GM12873 (cell line): ENCODE data around the gene PHF21B.

ENCODE experiments used
- CTCF ChIP-seq: IDR thresholded peaks from 2 replicates; pipeline ENCODE4 v1.5.1; 2012; ENCODE audit warnings: low read depth, mild to moderate bottlenecking, moderate library complexity, low read length, control low read depth; ENCODE audit not compliant: insufficient read depth; ENCODE audit errors: missing control alignments

The PHF21B gene

GRCh38 chr22:45033136-45033535 is 23.3 kb upstream of the PHF21B start:
- TF ChIP-seq CTCF, result no peak

DNA sequence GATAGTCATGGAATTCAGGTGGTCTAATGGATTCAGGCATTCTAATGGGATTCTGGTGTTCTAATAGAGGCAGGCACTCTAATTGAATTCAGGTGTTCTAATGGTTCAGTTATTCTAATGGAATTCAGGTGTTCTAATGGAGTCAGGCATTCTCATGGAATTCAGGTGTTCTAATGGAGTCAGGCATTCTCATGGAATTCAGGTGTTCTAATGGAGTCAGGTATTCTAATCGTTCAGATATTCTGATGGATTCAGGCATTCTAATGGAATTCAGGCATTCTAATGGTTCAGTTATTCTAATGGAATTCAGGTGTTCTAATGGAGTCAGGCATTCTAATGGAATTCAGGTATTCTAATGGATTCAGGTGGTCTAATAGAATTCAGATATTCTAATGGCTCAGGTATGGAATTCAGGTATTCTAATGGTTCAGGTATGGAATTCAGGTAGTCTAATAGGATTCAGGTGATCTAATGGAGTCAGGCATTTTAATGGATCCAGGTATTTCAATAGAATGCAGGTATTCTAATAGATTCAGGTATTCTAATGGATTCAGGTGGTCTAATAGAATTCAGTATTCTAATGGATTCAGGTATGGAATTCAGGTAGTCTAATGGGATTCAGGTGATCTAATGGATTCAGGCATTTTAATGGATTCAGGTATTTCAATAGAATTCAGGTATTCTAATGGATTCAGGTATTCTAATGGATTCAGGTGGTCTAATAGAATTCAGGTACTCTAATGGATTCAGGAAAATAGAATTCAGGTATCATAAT is 22.0 kb upstream of the PHF21B start:
- no peak for TF ChIP-seq CTCF

DNA sequence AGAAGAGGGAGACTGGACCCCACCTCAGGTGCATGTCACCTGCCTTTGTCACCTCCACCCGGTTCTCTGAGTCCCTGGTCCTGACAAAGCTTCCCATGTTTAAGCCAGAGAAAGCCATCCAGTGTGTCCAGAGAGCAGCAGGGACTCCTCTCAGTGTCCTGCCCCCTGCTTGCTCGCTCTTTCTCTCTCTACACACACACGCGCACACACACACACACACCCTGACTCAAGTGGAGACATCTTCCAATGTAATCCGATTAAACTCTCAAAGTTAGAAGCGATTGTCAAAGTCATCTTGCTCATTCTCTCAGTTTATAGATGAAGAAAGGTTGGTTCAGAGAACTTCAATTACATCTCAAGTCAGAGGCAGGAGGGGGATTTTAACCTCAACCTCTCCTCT is 19.7 kb upstream of the PHF21B start:
- no peak for TF ChIP-seq CTCF

GRCh38 chr22:45026511-45026910 is 16.7 kb upstream of the PHF21B start:
- no peak for TF ChIP-seq CTCF

- TF ChIP-seq CTCF, result no peak
Observed at GRCh38 chr22:45023431-45023830, 13.6 kb upstream of the PHF21B start.

- TF ChIP-seq CTCF, result no peak
Observed at GRCh38 chr22:45019861-45020655, 10.3 kb upstream of the PHF21B start.

GRCh38 chr22:45014654-45015053 is 4.8 kb upstream of the PHF21B start:
- no peak for TF ChIP-seq CTCF
